ENCODE results near the gene UBL7. TPM values are rescaled to one million over a fixed set of nuclear protein-coding genes. Genes with fewer than 3 reads are reported as not detected.
A peak's percentile ranks its signal among the peaks of the same experiment; 100 is the strongest.

UBL7 gene, protein sequence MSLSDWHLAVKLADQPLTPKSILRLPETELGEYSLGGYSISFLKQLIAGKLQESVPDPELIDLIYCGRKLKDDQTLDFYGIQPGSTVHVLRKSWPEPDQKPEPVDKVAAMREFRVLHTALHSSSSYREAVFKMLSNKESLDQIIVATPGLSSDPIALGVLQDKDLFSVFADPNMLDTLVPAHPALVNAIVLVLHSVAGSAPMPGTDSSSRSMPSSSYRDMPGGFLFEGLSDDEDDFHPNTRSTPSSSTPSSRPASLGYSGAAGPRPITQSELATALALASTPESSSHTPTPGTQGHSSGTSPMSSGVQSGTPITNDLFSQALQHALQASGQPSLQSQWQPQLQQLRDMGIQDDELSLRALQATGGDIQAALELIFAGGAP
- 100 to 1,000 TPM in 1 of 5 donors, 10 to 100 TPM in 3, 1 to 10 TPM in 1; 2.0 to 131 (median 31.2) TPM for total RNA-seq
- 10 to 100 TPM; 33.0 to 46.3 (median 38.5) TPM for polyA plus RNA-seq
- long read RNA-seq, donor 1, partial matches to known transcripts, result 0 of 1 reads
- long read RNA-seq, donor 1, other reads (novel, unspliced or antisense), result 0 of 1 reads
- long read RNA-seq, donor 2, transcript UBL7-201 (11 exons, 1,360 nt), result major isoform, 5 of 8 reads
- long read RNA-seq, donor 2, partial matches to known transcripts, result 0 of 8 reads
- long read RNA-seq, donor 2, other reads (novel, unspliced or antisense), result 0 of 8 reads
- long read RNA-seq, donor 3, transcript UBL7-201 (11 exons, 1,360 nt), result major isoform, 7 of 10 reads
- long read RNA-seq, donor 3, partial matches to known transcripts, result 0 of 10 reads
- long read RNA-seq, donor 3, other reads (novel, unspliced or antisense), result 0 of 10 reads
- long read RNA-seq, donor 4, partial matches to known transcripts, result 0 of 1 reads
- long read RNA-seq, donor 4, other reads (novel, unspliced or antisense), result 0 of 1 reads
- long read RNA-seq, donor 5, transcript UBL7-202 (11 exons, 1,427 nt), result major isoform, 8 of 18 reads
- long read RNA-seq, donor 5, transcript UBL7-201 (11 exons, 1,360 nt), result minor isoform, 5 of 18 reads
- long read RNA-seq, donor 5, partial matches to known transcripts, result 5 of 18 reads
- long read RNA-seq, donor 5, other reads (novel, unspliced or antisense), result 0 of 18 reads
- long read RNA-seq, donor 6, transcript UBL7-202 (11 exons, 1,427 nt), result major isoform, 14 of 35 reads
- long read RNA-seq, donor 6, transcript UBL7-201 (11 exons, 1,360 nt), result minor isoform, 8 of 35 reads
- long read RNA-seq, donor 6, partial matches to known transcripts, result 9 of 35 reads
- long read RNA-seq, donor 6, other reads (novel, unspliced or antisense), result 0 of 35 reads
- long read RNA-seq, donor 7, transcript UBL7-201 (11 exons, 1,360 nt), result minor isoform, 6 of 17 reads
- long read RNA-seq, donor 7, transcript UBL7-202 (11 exons, 1,427 nt), result major isoform, 9 of 17 reads
- long read RNA-seq, donor 7, partial matches to known transcripts, result 0 of 17 reads
- long read RNA-seq, donor 7, other reads (novel, unspliced or antisense), result 0 of 17 reads
- long read RNA-seq, donor 8, transcript UBL7-201 (11 exons, 1,360 nt), result major isoform, 10 of 16 reads
- long read RNA-seq, donor 8, transcript UBL7-202 (11 exons, 1,427 nt), result minor isoform, 6 of 16 reads
- long read RNA-seq, donor 8, partial matches to known transcripts, result 0 of 16 reads
- long read RNA-seq, donor 8, other reads (novel, unspliced or antisense), result 0 of 16 reads
- long read RNA-seq, donor 9, partial matches to known transcripts, result 0 of 6 reads
- long read RNA-seq, donor 9, other reads (novel, unspliced or antisense), result 0 of 6 reads
- long read RNA-seq, donor 10, partial matches to known transcripts, result 0 of 4 reads
- long read RNA-seq, donor 10, other reads (novel, unspliced or antisense), result 0 of 4 reads

DNA sequence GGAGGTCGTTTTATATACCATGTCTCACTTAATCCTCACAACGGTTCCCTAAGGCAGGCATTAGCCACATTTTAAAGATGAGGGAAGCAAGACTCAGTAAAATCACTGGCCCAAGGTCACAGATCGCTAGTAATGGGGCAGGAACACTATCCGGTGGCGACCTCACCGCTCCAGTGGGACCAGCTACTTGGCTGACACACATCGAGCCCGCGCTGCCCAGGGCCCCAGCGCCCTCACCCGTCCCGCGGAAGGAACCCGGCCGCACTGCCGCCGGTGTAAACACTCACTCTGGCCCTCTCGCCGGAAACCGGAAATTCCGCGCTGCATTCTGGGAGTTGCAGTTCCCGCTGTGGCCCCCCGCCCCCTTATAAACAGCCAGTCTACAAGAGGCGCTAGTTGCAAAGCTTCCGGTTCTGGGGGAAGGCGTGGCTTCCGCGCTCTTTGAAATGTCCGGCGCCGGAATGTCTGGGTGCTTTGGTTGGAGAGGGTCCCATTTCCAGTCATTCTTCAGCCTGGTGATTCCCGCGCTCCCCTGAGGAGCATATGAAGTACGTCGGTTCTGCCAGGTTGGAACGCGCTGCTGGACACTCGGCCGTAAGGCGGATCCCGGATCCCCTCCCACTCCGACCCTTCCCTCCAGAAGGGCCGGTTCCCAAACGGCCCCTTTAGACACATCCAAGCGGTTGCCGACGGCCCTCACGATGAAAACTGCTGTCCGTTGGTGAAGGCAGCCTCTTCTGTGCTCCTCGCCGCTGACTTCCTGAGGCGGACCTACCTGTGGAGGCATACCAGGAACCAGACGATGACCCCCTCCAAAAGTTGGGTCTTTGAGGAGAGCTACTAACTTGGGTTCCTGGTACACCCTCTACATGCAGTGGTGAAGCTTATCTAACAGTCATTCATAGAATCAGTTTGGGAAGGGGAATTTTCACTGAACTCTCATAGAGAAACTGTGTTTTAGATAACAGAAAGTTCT, at the start of gene UBL7:
Gene UBL7 (minus strand): TSS at position 290 of the 976 bp plus-strand sequence. CDS start 2,293 bp downstream, outside the sequence.
- peak within 1 kb of the TSS; percentile 64 to 82 (median 74) for H3K4me3 ChIP-seq
- H3K27me3 ChIP-seq, result no peaks in the 10 kb centered on the region
- intact Hi-C loops (cut with DNase I; ENCODE audit: low total_unique reads), result no loop called here
- peak within 1 kb of the TSS; percentile 81 to 90 (median 85) for H3K27ac ChIP-seq
- H3K4me1 ChIP-seq, result peaks cover 7 to 37% (median 24%) of the 10 kb centered on the region in 4 donors
- H3K9me3 ChIP-seq, result no peaks in the 10 kb centered on the region
- peak; percentile 98 to 99 for DNase-seq
- H3K36me3 ChIP-seq, result peaks cover 0 to 35% (median 27%) of the 10 kb centered on the region in 4 donors
- 0 to 1% (median 0%) methylated on average over 34 to 54 of the region's 54 CpGs for WGBS, 5 donors
- TF ChIP-seq, protein P1, sequence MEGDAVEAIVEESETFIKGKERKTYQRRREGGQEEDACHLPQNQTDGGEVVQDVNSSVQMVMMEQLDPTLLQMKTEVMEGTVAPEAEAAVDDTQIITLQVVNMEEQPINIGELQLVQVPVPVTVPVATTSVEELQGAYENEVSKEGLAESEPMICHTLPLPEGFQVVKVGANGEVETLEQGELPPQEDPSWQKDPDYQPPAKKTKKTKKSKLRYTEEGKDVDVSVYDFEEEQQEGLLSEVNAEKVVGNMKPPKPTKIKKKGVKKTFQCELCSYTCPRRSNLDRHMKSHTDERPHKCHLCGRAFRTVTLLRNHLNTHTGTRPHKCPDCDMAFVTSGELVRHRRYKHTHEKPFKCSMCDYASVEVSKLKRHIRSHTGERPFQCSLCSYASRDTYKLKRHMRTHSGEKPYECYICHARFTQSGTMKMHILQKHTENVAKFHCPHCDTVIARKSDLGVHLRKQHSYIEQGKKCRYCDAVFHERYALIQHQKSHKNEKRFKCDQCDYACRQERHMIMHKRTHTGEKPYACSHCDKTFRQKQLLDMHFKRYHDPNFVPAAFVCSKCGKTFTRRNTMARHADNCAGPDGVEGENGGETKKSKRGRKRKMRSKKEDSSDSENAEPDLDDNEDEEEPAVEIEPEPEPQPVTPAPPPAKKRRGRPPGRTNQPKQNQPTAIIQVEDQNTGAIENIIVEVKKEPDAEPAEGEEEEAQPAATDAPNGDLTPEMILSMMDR (IDR thresholded peaks at IDR 0.05), result peak in 2 of 7 experiments; percentile 11 to 38
- TF ChIP-seq POLR2A (IDR thresholded peaks at IDR 0.05) (peak in 2 of 4 donors; percentile 32 to 65), POLR2AphosphoS5 (IDR thresholded peaks at IDR 0.05) (peak; percentile 87 to 98 (median 96)), EP300 (IDR thresholded peaks at IDR 0.05) (no peak)

DNA sequence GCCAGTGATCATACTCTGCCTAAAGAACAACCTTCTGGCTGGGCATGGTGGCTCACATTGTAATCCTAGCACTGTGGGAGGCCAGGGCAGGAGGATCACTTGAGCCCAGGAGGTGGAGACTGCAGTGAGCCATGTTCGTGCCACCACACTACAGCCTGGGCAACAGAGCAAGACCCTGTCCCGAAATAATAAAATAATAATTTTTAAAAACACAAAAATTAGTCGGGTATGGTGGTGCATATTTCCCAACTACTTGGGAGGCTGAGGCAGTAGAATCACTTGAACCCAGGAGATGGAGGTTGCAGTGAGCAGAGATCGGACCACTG, 45.5 kb upstream of the UBL7 start:
- 95 to 98% (median 97%) methylated on average over 4 of the region's 4 CpGs for WGBS, 5 donors
- peaks cover 0 to 7% (median 2%) of the 10 kb centered on the region in 4 donors for H3K36me3 ChIP-seq
- TF ChIP-seq EP300 (IDR thresholded peaks at IDR 0.05) (no peak), POLR2A (IDR thresholded peaks at IDR 0.05) (no peak), POLR2AphosphoS5 (IDR thresholded peaks at IDR 0.05) (no peak)
- TF ChIP-seq, protein P1 (IDR thresholded peaks at IDR 0.05), result no peak
- no peak overlapping the region for H3K4me3 ChIP-seq
- H3K27ac ChIP-seq, result no peak overlapping the region
- no peaks in the 10 kb centered on the region for H3K4me1 ChIP-seq
- intact Hi-C loops (cut with DNase I; ENCODE audit: low total_unique reads), result no loop called here
- no peak for DNase-seq
- no peaks in the 10 kb centered on the region for H3K9me3 ChIP-seq
- no peaks in the 10 kb centered on the region for H3K27me3 ChIP-seq

DNA sequence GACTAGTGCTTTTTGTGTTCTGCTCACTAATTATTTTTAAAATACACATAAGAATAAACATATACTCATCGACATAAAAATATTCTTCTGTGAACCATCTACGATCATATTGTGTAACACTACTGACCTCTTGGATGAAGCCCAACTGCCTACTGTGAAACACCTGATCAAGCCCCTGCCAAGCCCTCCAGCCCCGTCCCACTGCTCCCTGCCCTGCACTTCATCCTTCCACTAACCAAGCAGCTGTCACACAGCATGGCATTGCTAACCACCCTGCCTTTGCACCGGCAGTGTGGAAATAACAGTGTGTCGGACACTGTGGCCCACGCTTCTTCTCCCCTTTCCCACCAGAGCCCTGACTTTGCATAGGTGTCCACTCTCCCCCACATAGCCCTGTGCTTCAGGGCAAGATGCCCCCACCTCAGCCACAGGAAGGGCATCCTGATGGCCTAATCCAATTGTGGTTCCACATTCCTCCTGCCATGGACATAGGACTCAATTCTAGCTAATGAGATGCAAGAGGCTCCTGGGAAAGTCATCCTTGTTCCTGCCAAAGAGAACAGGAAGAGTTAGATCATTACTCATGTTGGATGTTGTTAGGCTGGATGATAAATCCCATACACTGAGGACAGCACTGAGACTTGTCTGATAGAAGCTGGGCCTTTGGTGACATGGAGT, 45.0 kb upstream of the UBL7 start:
- TF ChIP-seq POLR2AphosphoS5 (IDR thresholded peaks at IDR 0.05), result no peak
- H3K4me1 ChIP-seq, result no peaks in the 10 kb centered on the region
- no peaks in the 10 kb centered on the region for H3K27me3 ChIP-seq
- H3K36me3 ChIP-seq, result peaks cover 0 to 7% (median 2%) of the 10 kb centered on the region in 4 donors
- H3K4me3 ChIP-seq, result no peak overlapping the region
- intact Hi-C loops (cut with DNase I; ENCODE audit: low total_unique reads), result no loop called here
- DNase-seq, result no peak
- WGBS, 5 donors, result 90 to 95% (median 92%) methylated on average over 6 of the region's 6 CpGs
- H3K27ac ChIP-seq, result no peak overlapping the region
- H3K9me3 ChIP-seq, result no peaks in the 10 kb centered on the region
